H1 (cell line): ENCODE data around the gene CEP76. TPM values are rescaled to one million over a fixed set of nuclear protein-coding genes. Genes with fewer than 3 reads are reported as not detected.

Experiments used
- CTCF ChIA-PET: fragments of 300-600 bp; sonication (Branson Sonifier 250); formaldehyde crosslinking; loops from one replicate; lab custom pipeline; 2021; ENCODE audit not compliant: partially characterized antibody; lab: Charles Lee
- POLR2A ChIA-PET: fragments of 300-600 bp; sonication (Branson Sonifier 250); formaldehyde crosslinking; loops from one replicate; lab custom pipeline; 2021; ENCODE audit warnings: inconsistent platforms; ENCODE audit not compliant: partially characterized antibody; lab: Charles Lee
- DNase-seq, 2 experiments: peaks; one replicate each; pipeline versions ENCODE4 v3.0.0 to v3.0.0-alpha.2; 2010 to 2022; ENCODE audit warnings: low spot score in 2 of 2, low read depth in 1 of 2, mixed read lengths in 1 of 2
- FAIRE-seq: peaks from 2 replicates; lab custom pipeline; 2011; peaks lifted over from hg19 to GRCh38; lab: Jason Lieb, UNC
- H2AFZ ChIP-seq: 2 replicates; pipeline ENCODE4 v1.8.1; 2012; ENCODE audit warnings: low read length, inconsistent platforms
- H2AK5ac ChIP-seq: 2 replicates; pipeline ENCODE4 v1.6.1; 2013; ENCODE audit warnings: low read depth, low read length
- H2BK120ac ChIP-seq: replicated peaks from 2 replicates; pipeline ENCODE3; 2013; ENCODE audit warnings: low read depth, low read length, inconsistent platforms
- H2BK12ac ChIP-seq: 2 replicates; pipeline ENCODE4 v1.6.1; 2013; ENCODE audit warnings: low read depth, low read length
- H2BK15ac ChIP-seq: 2 replicates; pipeline ENCODE4 v1.6.1; 2013; ENCODE audit warnings: low read length
- H2BK20ac ChIP-seq: 2 replicates; pipeline ENCODE4 v1.6.1; 2013; ENCODE audit warnings: low read length
- H2BK5ac ChIP-seq: 2 replicates; pipeline ENCODE4 v1.6.1; 2013; ENCODE audit warnings: low read depth, low read length
- H3K14ac ChIP-seq: 2 replicates; pipeline ENCODE4 v1.6.1; 2013; ENCODE audit warnings: inconsistent platforms; ENCODE audit not compliant: insufficient read length
- H3K18ac ChIP-seq: 2 replicates; pipeline ENCODE4 v1.6.1; 2013; ENCODE audit warnings: low read length; ENCODE audit errors: extremely low read depth
- H3K23ac ChIP-seq: 2 replicates; pipeline ENCODE4 v1.6.1; 2013; ENCODE audit warnings: inconsistent platforms; ENCODE audit not compliant: insufficient read length
- H3K23me2 ChIP-seq: 2 replicates; pipeline ENCODE4 v1.6.1; 2013; ENCODE audit warnings: low read depth, low read length
- H3K27ac ChIP-seq: 2 replicates; pipeline ENCODE4 v1.6.1; 2011; ENCODE audit warnings: low read depth, low read length, inconsistent platforms
- H3K27me3 ChIP-seq, 4 experiments: replicated peaks in 1 of 4; 1 replicate in 1 of 4; 2 replicates in 3 of 4; pipeline versions ENCODE4 v1.6.1 to v1.8.1; 2011 to 2013; ENCODE audit warnings: low read length in 3 of 4, mild to moderate bottlenecking in 3 of 4, inconsistent platforms in 2 of 4, mixed read lengths in 2 of 4, moderate library complexity in 1 of 4; ENCODE audit not compliant: control insufficient read depth in 3 of 4, insufficient read depth in 3 of 4; ENCODE audit errors: extremely low read depth in 1 of 4
- H3K36me3 ChIP-seq, 4 experiments: 2 replicates each; pipeline versions ENCODE4 v1.6.1 to v1.8.1; 2011 to 2013; ENCODE audit warnings: mild to moderate bottlenecking in 4 of 4, low read length in 3 of 4, moderate library complexity in 2 of 4, control low read depth in 1 of 4, inconsistent platforms in 1 of 4; ENCODE audit not compliant: insufficient read depth in 4 of 4, control insufficient read depth in 2 of 4
- H3K4ac ChIP-seq: replicated peaks from 2 replicates; pipeline ENCODE3; 2013; ENCODE audit warnings: low read length, low read depth, mixed read lengths, inconsistent platforms; ENCODE audit not compliant: insufficient read length
- H3K4me1 ChIP-seq, 4 experiments: replicated peaks in 1 of 4; 1 replicate in 1 of 4; 2 replicates in 3 of 4; pipeline versions ENCODE4 v1.6.1 to v1.8.1; 2011 to 2013; ENCODE audit warnings: low read length in 3 of 4, inconsistent platforms in 2 of 4, mixed read lengths in 1 of 4; ENCODE audit not compliant: insufficient read depth in 4 of 4, control insufficient read depth in 3 of 4
- H3K4me2 ChIP-seq, 2 experiments: 2 replicates each; pipeline versions ENCODE4 v1.6.1 to v1.8.1; 2011 to 2013; ENCODE audit warnings: low read depth in 2 of 2, low read length in 2 of 2, control low read depth in 1 of 2, inconsistent platforms in 1 of 2, mild to moderate bottlenecking in 1 of 2; ENCODE audit not compliant: insufficient read depth in 1 of 2
- H3K4me3 ChIP-seq, 4 experiments: fragments of 200-600, 300-600 bp in 1 of 4; sonication (generic), shearing (Covaris generic), sonication (Bioruptor Twin) in 1 of 4; 2 replicates each; pipeline versions ENCODE4 v1.5.1 to v1.8.1; 2011 to 2016; ENCODE audit warnings: low read length in 4 of 4, low read depth in 3 of 4, control low read depth in 2 of 4, inconsistent platforms in 2 of 4, mild to moderate bottlenecking in 2 of 4, mixed read lengths in 1 of 4, moderate library complexity in 1 of 4; ENCODE audit not compliant: insufficient read depth in 2 of 4; ENCODE audit errors: extremely low read depth in 1 of 4
- H3K56ac ChIP-seq: replicated peaks from 2 replicates; pipeline ENCODE3; 2013; ENCODE audit warnings: low read depth, mild to moderate bottlenecking, mixed read lengths, low read length, inconsistent platforms; ENCODE audit not compliant: insufficient read length
- H3K79me1 ChIP-seq: 2 replicates; pipeline ENCODE4 v1.6.1; 2013; ENCODE audit warnings: low read depth, low read length, control low read depth
- H3K79me2 ChIP-seq, 2 experiments: 2 replicates each; pipeline versions ENCODE4 v1.6.1 to v1.8.1; 2012 to 2013; ENCODE audit warnings: low read length in 2 of 2, mild to moderate bottlenecking in 2 of 2, inconsistent platforms in 1 of 2; ENCODE audit not compliant: insufficient read depth in 2 of 2, control insufficient read depth in 1 of 2
- H3K9ac ChIP-seq, 4 experiments: replicated peaks in 1 of 4; 1 replicate in 1 of 4; 2 replicates in 3 of 4; pipeline versions ENCODE4 v1.6.1 to v1.8.1; 2011 to 2013; ENCODE audit warnings: low read depth in 3 of 4, low read length in 3 of 4, control low read depth in 2 of 4, mild to moderate bottlenecking in 2 of 4, moderate library complexity in 2 of 4, inconsistent platforms in 1 of 4; ENCODE audit errors: extremely low read depth in 1 of 4
- H3K9me3 ChIP-seq, 2 experiments: 2 replicates each; pipeline versions ENCODE4 v1.6.1 to v1.8.1; 2012 to 2013; ENCODE audit warnings: mild to moderate bottlenecking in 2 of 2, moderate library complexity in 2 of 2, control low read depth in 1 of 2, inconsistent platforms in 1 of 2, low read depth in 1 of 2, low read length in 1 of 2, mixed read lengths in 1 of 2; ENCODE audit not compliant: insufficient read depth in 2 of 2
- H4K20me1 ChIP-seq, 2 experiments: replicated peaks in 1 of 2; 2 replicates each; pipeline versions ENCODE3 to v1.8.1; 2011 to 2013; ENCODE audit warnings: inconsistent platforms in 2 of 2, low read length in 2 of 2, mild to moderate bottlenecking in 1 of 2; ENCODE audit not compliant: insufficient read depth in 2 of 2, control insufficient read depth in 1 of 2
- H4K5ac ChIP-seq: 2 replicates; pipeline ENCODE4 v1.6.1; 2013; ENCODE audit warnings: low read length, low read depth, mixed read lengths, inconsistent platforms; ENCODE audit not compliant: insufficient read length
- H4K8ac ChIP-seq: 2 replicates; pipeline ENCODE4 v1.8.0; 2013; ENCODE audit warnings: mild to moderate bottlenecking, moderate library complexity, low read length, inconsistent platforms; ENCODE audit not compliant: insufficient read depth; ENCODE audit errors: extremely low read depth
- H4K91ac ChIP-seq: replicated peaks from 2 replicates; pipeline ENCODE3; 2013; ENCODE audit warnings: low read length, mixed read lengths, inconsistent platforms; ENCODE audit not compliant: insufficient read length
- CREB1 ChIP-seq: IDR thresholded peaks from 2 replicates; pipeline ENCODE4 v1.6.1; 2012; ENCODE audit warnings: inconsistent platforms
- GABPA ChIP-seq: IDR thresholded peaks from 2 replicates; pipeline ENCODE4 v1.6.1; 2011; ENCODE audit warnings: mild to moderate bottlenecking, low read length, moderate library complexity, borderline replicate concordance; ENCODE audit not compliant: insufficient read depth
- HDAC2 ChIP-seq, 2 experiments: fragments of 300-600 bp in 1 of 2; sonication (generic) in 1 of 2; IDR thresholded peaks; 2 replicates each; pipeline ENCODE4 v1.6.1; 2011 to 2012; ENCODE audit warnings: low read depth in 2 of 2, low read length in 2 of 2, mild to moderate bottlenecking in 2 of 2, moderate library complexity in 2 of 2, borderline replicate concordance in 1 of 2, inconsistent platforms in 1 of 2
- HDAC6 ChIP-seq: IDR thresholded peaks from one replicate; pipeline ENCODE4 v1.7.1; 2012; ENCODE audit warnings: low read depth, mild to moderate bottlenecking, inconsistent platforms, low read length, moderate library complexity
- JUN ChIP-seq: IDR thresholded peaks from 2 replicates; pipeline ENCODE4 v1.6.1; 2011; ENCODE audit warnings: low read depth, mild to moderate bottlenecking, improper control_type of control experiment, low read length
- JUND ChIP-seq: IDR thresholded peaks from 2 replicates; pipeline ENCODE4 v1.6.1; 2011; ENCODE audit warnings: mild to moderate bottlenecking, improper control_type of control experiment, low read length
- KDM4A ChIP-seq: IDR thresholded peaks from one replicate; pipeline ENCODE4 v1.7.1; 2012; ENCODE audit warnings: low read depth, mild to moderate bottlenecking, moderate library complexity, low read length, inconsistent platforms; ENCODE audit not compliant: severe bottlenecking
- TEAD4 ChIP-seq: IDR thresholded peaks from 2 replicates; pipeline ENCODE4 v1.6.1; 2012; ENCODE audit warnings: low read depth, low read length, inconsistent platforms, mixed read lengths
- YY1 ChIP-seq: IDR thresholded peaks from 2 replicates; pipeline ENCODE4 v1.6.1; 2011; ENCODE audit warnings: low read depth, mild to moderate bottlenecking, low read length
- WGBS, 2 experiments: shearing (Covaris generic) in 1 of 2; methylation state at CpG; one replicate each; pipeline versions ENCODE4 v1.1.6 to v1.1.7; 2013 to 2015; ENCODE audit warnings: low lambda C conversion rate in 2 of 2, mixed read lengths in 2 of 2, inconsistent platforms in 1 of 2, low coverage in 1 of 2, missing lambda C conversion rate in 1 of 2; ENCODE audit not compliant: insufficient replicate concordance in 2 of 2, insufficient coverage in 1 of 2, insufficient read length in 1 of 2; ENCODE audit errors: extremely low coverage in 1 of 2, missing lambda C conversion rate in 1 of 2; 5-methylcytosine and 5-hydroxymethylcytosine counted together
- polyA plus RNA-seq, 7 experiments: library from polyadenylated mRNA; depleted of rRNA in 3 of 7; stranded (reverse) in 5 of 7; unstranded in 2 of 7; fragments of >200 nt in 5 of 7; fragments of 200-250 nt in 2 of 7; gene quantifications; 1 replicate in 5 of 7; 2 replicates in 1 of 7; 4 replicates in 1 of 7; pipeline versions ENCODE4 v1.2.1 to v1.2.3, GENCODE V29; 2011 to 2013; ENCODE audit warnings: missing spikeins in 2 of 7, mixed read lengths in 2 of 7
- total RNA-seq: library from RNA; stranded (reverse); fragmentation: NEBNext Ultra II Directional; extraction: Animal tissue kit (Norgen Biotek cat#: 25700); gene quantifications from 2 replicates; pipeline ENCODE4 v1.2.1, GENCODE V29; 2021

CEP76 gene
- total and polyA plus RNA-seq, 2 of the 8 experiments (the other 6 are each of a cell fraction or from before 2014, with no cell fraction given): 9.0 to 18.1 TPM

DNA sequence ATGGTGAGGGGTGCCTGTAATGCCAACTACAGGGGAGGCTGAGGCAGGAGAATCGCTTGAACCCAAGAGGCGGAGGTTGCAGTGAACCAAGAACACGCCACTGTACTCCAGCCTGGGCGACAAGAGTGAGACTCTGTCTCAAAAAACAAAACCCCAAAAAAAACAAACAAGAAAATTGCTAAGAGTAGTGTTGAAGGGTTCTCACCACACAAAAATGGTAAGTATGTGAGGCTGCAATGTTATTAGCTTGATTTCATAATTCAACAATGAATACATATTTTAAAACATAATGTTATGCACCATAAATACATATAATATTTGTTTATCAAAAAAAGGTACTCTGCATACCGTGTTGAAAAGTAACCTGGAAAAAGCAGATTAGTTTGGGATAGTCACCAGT lies 46.1 kb upstream of the CEP76 start:
- Histone ChIP-seq H2AFZ (no peak overlapping the region), H4K20me1 (peaks cover 0 to 1% of the 10 kb centered on the region in 2 experiments), H3K27ac (no peak overlapping the region), H4K5ac (no peak overlapping the region), H3K56ac (no peak overlapping the region), H3K79me2 (no peaks in the 10 kb centered on the region), H3K4me2 (no peak overlapping the region), H3K14ac (no peak overlapping the region), H4K8ac (no peak overlapping the region), H3K9ac (no peak overlapping the region), H3K36me3 (no peaks in the 10 kb centered on the region), H3K27me3 (no peaks in the 10 kb centered on the region), H2BK20ac (no peak overlapping the region), H3K23me2 (no peaks in the 10 kb centered on the region), H2BK120ac (no peak overlapping the region), H3K79me1 (no peaks in the 10 kb centered on the region), H2AK5ac (no peak overlapping the region), H4K91ac (no peak overlapping the region), H3K4ac (no peak overlapping the region), H3K9me3 (no peaks in the 10 kb centered on the region), H3K4me1 (no peaks in the 10 kb centered on the region), H2BK15ac (no peak overlapping the region), H3K18ac (no peak overlapping the region), H2BK12ac (no peak overlapping the region), H2BK5ac (no peak overlapping the region), H3K4me3 (no peak overlapping the region), H3K23ac (no peak overlapping the region)
- CTCF ChIA-PET: interaction anchor here (1.0 to 2.1 kb wide), 6 partner anchors 14 to 329 kb away, joined by 4 to 7 read pairs (median 4); no protein-coding TSS in a partner anchor
- DNase-seq (no peak), FAIRE-seq (no peak)
- POLR2A ChIA-PET: no interaction called here
- WGBS, 2 experiments: 83% methylated on average over 5 of the region's 5 CpGs; no CpG with 5 or more reads in 1 of the 2 experiments
- TF ChIP-seq GABPA (no peak), TEAD4 (no peak), HDAC2 (IDR thresholded peaks at IDR 0.05; ENCODE audit: borderline replicate concordance in 1 of 2, low read depth in 2 of 2, low read length in 2 of 2) (no peak), CREB1 (no peak), KDM4A (no peak), JUND (no peak), YY1 (no peak), JUN (no peak), HDAC6 (no peak)
